HG02981 (cell line): ENCODE data around the gene TERT.

Source experiments
- ATAC-seq: cut with Tn5 transposase; IDR thresholded peaks from one replicate; pipeline ENCODE4 v1.9.1; 2021; ENCODE audit warnings: mild to moderate bottlenecking, moderate library complexity; ENCODE audit not compliant: unreplicated experiment

TERT gene

DNA sequence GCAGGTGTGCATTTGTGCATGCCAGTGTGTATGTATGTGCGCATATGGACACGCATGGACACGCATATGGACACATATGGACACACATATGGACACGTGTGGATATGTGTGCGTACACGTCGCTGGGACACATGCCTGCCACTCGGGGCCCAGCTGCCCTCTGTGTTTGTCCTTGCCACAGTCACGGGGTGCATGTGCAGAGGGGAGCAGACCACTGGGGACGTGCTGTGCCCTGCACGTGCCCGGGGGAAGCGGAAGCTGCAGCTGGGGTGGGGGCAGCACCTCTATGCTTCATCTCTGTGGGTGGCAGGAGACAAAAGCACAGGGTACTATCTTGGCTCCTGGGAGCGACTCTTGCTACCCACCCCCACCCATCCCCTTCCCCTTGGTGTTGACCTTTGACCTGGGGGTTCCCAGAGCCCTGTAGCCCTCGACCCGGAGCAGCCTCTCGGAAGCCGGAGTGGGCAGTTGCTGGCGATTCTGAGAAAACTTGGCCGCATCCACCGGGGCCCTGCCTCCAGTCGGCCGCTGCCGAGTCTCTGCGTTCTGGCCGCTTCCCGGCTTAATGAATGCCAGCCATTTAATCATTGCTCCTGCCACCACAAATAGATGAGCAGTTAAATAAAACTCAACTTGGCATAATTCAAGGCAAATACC, 72.1 kb downstream of the TERT start:
- no peak for ATAC-seq

DNA sequence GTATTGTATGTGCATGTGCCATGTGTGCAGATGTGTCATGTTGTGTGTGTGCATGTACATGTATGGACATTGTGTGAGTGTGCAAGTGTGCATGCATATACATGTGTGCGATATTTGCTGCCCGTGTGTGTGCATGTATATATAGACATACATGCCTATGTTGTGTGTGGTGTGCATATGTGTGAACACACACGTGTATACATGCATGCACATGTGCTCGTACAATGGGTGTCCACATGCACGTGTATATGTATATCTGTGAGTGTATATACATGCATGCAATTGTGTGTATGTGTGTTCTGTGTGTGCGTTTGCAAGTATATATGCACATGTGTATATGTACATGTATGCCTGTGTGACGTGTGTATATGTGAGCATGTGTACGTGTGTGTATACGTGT, 72.7 kb downstream of the TERT start:
- ATAC-seq: no peak

DNA sequence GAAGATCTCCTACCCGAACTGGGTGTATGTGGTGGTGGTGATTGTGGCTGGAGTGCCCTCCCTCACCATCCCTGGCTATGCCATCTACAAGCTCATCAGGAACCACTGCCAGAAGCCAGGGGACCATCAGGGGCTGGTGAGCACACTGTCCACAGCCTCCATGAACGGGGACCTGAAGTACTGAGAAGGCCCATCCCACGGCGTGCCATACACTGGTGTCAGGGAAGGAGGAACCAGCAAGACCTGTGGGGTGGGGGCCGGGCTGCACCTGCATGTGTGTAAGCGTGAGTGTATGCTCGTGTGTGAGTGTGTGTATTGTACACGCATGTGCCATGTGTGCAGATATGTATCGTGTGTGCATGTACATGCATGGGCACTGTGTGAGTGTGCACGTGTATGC, 73.1 kb downstream of the TERT start:
- ATAC-seq: no peak

DNA sequence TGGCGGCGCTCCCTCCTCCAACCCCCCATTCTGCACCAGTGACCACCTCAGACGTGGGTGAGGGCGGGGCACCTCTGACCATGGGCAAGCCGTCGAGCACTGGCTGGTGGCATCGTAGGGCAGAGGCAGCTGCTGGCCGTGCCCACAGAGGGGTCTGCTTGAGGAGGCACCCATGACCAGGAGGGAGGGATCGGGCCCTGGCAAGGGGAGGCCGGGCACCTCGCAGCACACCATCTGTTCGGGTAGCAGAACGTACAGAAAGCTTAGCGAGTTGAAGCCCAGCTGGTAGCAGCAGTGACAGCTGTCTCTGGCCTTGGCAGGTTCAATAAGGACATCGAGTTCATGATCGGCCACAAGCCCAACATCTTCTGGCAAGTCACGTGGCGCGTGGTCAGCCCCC, 74.0 kb downstream of the TERT start:
- no peak for ATAC-seq

DNA sequence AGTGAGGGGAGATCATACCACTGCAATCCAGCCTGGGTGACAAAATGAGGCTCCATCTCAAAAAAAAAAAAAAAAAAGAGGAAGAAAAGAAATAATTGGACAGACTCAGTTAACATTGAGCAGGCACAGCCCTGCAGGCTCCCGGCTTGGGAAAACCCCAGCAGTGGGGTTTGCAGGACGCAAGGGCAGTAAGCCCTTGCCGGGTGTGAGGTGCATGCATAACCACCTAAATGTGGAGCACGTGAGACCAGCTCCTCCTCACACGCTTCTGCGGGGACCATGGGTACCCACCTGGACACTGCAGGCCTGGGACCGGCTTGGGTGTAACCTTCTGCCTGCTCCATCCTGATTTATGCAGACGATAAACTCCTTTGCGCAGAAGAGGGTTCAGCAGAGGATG, 74.5 kb downstream of the TERT start:
- ATAC-seq: no peak

DNA sequence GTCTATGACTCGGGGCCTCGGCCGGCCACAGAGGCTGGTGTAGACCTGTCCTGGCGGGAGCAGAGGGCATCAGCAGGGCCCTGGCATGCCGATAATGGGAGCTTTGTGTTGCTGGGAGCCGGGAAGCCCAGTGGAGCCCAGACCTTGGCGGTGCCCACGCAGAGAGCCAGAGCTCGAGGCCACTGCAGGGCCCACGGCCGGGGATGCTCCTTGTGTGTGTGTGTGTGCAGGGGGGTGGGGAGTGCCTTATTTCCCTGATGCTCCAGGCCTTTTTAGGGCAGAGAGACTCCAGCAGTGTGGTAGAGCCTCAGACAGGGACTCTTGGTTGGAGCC, 75.1 kb downstream of the TERT start:
- ATAC-seq: no peak

DNA sequence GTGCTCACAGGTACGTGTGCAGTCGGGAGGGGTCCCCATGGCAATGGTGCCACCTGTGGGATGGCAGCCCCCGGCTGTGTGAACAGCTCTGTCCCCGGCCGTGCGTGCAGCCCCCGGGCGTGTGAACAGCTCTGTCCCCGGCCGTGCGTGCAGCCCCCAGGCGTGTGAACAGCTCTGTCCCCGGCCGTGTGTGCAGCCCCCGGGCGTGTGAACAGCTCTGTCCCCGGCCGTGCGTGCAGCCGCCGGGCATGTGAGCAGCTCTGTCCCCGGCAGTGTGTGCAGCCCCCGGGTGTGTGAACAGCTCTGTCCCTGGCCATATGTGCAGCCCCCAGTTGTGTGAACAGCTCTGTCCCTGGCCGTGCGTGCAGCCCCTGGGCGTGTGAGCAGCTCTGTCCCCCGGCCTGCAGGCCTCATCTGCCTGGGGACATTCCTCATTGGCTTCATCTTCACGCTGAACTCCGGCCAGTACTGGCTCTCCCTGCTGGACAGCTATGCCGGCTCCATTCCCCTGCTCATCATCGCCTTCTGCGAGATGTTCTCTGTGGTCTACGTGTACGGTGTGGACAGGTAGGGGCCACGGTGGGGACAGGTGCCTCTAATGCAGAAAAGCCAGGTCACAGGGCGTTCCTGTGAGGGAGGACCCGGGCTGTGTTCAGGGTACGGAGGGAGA, 75.6 kb downstream of the TERT start:
- ATAC-seq: no peak

DNA sequence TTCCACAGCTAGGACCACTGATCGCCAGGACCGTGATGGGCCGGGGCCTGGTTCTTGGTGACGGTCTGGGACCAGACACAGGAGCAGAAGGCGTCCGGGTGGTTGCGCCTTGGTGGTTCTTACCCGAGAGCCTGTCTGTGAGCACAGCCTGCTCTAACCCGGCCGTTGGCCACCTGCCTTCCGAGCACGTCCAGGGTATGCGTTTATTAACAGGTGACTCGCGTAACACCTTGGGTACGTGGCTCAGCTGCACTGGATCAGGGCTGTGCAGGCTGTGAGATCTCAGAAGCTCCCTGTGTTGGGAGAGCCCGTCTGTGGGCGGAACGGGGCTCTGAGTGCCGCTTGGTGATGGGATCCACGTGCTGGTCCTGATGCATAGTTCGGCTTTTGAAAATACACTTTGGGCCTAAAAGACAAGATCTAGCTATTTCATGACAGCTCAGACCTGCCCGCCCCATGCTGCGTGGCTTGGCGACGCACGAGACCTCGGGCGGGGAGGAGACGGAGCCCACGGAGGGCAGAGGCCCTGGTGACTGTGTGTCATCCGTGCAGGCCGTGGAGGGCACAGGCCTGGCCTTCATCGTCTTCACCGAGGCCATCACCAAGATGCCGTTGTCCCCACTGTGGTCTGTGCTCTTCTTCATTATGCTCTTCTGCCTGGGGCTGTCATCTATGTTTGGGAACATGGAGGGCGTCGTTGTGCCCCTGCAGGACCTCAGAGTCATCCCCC, 76.4 kb downstream of the TERT start:
- no peak for ATAC-seq

DNA sequence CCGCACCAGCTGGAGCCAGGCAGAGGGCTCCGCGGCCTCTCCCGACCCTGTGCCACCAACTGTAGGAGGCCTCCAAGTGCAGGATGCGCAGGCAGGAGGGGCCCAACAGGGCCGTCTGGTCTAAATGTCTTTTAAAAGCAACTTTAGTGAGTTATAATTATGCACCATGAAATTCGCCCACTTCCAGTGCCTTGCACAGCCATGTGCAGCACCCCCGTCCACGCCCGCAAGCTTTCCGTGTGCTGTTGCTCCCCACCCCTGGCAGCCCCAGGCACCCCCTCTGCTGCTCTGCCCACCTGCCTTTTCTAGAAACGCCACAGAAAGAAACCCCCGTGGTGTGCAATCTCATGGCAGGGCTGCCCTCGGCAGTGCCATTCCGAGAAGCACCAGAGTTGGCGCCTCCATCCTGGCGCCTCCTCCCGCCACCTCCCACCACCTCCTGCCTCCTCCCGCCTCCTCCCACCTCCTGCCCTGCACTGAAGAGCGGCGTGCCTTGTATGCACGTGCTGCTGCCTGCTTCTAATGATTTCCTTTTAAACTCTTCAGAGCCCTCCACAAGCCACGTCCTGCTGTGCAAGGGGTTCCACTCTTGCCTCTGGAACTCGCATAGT, 77.2 kb downstream of the TERT start:
- no peak for ATAC-seq

DNA sequence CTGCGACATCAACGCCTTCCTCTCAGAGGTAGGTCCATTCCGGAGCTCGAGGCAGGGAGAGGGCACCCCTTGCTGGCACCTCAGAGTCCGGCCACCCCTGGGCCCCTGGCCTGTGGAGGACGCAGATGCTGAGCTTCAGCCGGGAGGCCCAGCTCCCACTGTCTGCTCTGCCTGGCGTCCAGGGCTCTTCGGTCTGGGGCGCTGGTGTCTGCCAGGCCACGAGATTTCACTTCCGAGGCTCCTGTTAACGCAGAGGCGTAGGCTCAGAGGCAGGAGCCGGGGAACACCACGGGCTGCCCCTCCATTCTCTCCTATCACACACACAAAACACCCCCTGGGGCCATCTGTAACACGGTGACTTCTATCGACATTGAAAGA, 78.0 kb downstream of the TERT start:
- ATAC-seq: no peak

DNA sequence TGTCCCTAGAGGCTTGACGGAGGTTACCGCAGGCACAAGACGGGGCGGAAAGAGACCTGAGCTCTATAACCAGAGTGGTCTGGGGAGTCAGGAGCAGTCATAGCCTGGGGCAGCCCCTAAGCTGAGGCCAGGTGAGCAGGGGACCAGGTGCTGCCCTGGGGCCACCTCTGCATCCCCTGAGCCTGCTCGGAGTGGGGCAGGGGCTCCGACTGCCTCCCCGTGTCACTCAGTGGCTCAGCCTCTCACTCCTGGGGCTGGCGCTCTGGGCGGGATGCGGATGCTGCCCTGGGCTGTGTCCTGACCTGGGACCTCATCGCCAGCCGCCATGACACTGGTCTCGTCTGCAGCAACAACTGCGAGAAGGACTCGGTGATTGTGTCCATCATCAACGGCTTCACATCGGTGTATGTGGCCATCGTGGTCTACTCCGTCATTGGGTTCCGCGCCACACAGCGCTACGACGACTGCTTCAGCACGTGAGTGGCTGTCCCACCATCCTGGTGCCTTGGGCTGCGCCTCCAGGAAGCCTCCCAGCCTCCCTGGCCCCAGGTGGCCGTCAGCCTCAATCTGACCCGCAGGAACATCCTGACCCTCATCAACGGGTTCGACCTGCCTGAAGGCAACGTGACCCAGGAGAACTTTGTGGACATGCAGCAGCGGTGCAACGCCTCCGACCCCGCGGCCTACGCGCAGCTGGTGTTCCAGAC, 78.5 kb downstream of the TERT start:
- ATAC-seq: no peak

DNA sequence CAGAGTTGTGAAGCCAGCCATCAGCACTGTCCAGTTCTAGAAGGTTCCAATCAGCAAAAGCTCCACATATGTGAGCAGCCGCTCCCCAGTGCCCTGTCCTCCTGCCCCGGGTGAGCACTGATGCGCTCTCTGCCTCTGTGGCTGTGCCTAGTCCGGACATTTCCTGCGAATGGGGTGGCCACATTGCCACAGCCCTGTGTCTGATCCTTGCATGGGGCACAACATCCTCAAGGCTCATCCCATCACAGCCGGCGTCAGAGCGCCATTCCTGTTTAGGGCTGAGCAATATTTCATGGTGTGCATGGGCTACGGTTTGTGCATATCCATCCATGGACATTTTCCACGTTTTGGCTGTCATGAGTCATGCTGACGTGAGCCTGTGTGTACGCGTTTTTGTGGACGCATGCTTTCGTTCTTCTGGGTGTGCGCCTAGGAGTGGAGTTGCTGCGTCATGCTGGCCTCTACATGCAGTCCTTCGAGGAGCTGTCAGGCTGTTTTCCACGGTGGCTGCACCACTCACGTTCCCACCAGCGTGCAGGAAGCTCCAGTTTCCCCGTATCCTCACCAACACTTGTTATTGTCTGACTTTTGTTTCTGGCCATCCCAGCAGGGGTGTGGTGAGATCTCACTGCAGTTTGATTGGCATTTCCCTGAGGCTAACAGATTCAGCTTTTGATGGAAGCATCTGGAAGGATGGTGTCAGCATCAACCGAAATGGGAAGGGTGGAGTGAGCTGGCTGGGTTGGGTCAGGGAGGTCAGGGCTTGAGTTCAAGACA, 79.4 kb downstream of the TERT start:
- no peak for ATAC-seq

DNA sequence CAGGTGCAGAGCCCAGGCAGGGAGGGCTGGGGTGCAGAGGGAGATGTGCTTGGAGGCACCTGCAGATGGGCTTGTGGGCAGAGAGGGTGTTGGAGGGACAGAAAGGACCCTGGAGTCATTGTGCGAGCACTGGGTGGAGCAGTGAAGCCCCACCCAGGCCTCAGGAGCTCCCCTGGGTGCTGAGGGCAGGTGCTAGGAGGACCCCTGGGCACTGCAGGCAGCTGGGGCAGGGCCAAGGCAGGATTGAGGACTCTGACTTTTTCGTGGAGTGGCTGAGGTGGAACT, 80.0 kb downstream of the TERT start:
- ATAC-seq: no peak

DNA sequence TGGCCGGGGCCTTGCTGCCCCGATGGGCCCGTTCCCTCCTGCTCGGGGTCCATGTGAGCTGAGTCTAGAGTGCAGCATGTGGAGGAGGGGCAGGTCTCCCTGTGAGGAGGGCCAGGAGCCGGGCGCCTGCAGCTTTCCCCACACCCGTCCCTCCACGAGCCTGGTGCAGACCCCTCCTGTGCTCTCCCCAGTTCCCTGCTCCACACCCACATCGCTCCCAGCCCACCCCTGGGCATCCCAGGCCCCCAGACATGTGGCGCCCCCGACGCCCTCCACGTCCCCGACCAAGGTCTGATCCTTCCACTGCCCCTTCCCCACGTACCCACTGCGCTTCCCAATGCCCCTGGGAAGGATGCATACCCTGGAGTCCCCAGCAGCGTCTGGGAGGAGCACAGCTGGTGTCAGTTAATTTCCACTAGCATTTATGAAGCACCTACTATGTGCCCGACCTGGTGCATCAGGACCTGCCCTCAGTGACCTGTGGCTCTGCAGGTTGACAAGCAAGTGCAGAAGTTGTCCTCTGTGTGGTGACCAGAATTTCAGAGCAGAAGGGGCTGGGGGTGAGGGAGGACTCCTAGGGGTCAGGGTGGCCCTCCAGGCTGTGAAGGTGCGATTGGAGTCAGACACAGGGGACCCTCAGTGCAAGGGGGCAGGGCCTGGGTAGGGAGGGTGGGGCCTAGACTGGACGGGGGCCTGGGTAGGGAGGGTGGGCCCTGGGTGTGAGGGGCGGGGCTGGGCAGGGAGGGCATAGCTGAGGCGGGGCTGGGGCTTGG, 80.5 kb downstream of the TERT start:
- ATAC-seq: no peak

DNA sequence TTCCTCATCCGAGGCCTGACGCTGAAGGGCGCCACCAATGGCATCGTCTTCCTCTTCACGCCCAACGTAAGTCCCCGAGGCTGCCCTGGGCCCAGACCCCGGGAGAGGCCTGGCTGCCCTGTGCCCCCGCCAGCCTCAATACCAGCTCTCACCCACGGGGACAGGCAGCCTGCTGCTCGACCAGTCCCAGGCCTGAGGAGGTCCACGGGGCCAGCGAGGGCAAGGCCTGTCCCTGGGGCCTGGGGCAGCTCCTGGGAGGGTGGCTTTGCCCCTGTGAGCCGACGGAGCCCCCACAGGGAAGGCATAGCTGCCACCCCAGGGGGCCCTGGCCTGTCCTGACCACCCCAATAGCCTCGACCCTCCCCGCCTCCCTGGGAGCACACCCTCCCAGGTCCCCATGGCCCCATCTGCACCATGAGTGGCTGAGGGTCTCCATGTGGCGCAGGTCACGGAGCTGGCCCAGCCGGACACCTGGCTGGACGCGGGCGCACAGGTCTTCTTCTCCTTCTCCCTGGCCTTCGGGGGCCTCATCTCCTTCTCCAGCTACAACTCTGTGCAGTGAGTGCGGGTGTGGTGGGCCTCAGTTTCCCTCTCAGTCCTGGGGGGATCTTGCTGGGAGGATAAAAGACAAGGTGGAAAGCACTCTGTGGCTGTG, 81.2 kb downstream of the TERT start:
- ATAC-seq: no peak

DNA sequence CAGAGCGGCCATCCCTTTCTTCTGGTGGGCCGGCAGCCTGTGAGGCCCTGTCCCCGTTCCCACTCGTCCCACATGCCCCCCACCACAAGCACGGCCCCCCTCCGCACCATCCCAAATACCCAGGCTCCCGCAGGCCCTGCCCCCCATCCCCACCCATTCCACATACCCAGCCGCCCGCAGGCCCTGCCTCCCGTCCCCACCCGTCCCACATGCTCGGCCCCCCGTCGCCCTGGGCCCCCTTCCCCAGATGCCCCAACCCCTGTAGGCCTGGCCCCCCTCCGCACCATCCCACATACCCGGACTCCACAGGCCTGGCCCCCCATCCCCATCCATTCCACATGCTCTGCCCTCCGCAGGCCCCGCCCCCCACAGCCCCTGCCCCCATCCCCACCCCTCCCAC, 82.0 kb downstream of the TERT start:
- ATAC-seq: no peak

DNA sequence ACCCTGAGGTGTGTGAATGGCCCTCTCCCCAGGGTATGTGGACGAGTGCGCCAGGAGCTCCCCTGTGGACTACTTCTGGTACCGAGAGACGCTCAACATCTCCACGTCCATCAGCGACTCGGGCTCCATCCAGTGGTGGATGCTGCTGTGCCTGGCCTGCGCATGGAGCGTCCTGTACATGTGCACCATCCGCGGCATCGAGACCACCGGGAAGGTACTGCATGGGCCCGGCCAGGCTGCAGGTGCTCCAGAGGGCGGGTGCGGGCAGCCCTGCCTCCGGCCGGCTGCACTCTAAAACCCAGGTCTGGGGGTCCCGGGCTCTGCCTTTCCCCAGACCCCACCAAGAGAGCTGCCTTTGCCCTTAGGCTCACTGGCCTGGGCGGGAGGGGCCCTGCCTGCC, 82.6 kb downstream of the TERT start:
- ATAC-seq: no peak

DNA sequence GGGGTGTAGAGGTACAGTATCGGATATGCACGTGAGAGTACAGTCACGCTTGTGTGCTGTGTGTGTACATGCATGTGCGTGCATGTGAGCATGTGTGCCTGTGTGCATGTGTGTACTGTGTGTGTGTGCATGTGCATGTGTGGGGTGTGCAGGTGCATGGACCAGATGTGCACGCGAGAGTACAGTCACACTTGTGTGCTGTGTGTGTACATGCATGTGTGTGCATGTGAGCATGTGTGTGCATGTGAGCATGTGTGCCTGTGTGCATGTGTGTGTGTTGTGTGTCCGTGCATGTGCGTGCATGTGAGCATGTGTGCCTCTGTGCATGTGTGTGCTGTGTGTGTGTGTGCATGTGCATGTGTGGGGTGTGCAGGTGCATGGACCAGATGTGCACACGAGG, 83.2 kb downstream of the TERT start:
- no peak for ATAC-seq

DNA sequence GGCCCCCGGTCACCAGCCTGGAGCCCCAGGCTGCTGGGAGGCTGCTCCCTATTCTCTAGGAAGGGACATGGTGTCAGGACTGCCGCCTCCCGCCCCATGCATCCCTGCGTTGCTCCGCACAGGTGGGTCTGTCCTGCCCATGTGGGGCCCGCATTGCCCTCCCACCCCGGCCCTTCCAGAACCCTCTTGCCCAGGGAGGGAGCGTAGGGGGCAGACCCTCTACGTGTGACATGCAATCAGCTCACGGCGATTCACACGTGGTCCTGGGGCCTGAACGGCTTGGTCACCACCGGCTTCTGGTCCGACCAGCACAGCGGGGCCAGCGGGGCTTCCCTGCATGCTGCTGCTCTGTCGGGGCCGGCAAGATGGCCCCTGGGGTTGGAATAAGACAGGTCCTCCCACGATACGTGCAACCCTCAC, 84.0 kb downstream of the TERT start:
- no peak for ATAC-seq
